Measurements from ENCODE around the gene RPTOR. TPM values are rescaled to one million over a fixed set of nuclear protein-coding genes. Genes with fewer than 3 reads are reported as not detected.

RPTOR gene
- total RNA-seq, 1 donor from 2014 or later = 32.0 TPM

GRCh38 chr17:80647746-80648145 is 103.1 kb downstream of the RPTOR start:
- H3K4me2 ChIP-seq (ENCODE audit: low read length) = peak overlapping the region; percentile 72
- no peaks in the 10 kb centered on the region for H3K9me3 Mint-ChIP-seq (ENCODE audit: unreplicated experiment)
- no peaks in the 10 kb centered on the region for H3K9me3 ChIP-seq (ENCODE audit: insufficient read depth, low read depth, low read length)
- FAIRE-seq = peak; percentile 52
- H4K20me1 ChIP-seq (ENCODE audit: insufficient read depth, low read length) = peaks cover 82% of the 10 kb centered on the region
- H3K27ac ChIP-seq (ENCODE audit: low read depth, low read length) = peak overlapping the region; percentile 13
- peaks cover 35% of the 10 kb centered on the region for H3K79me2 ChIP-seq (ENCODE audit: insufficient read depth, low read length)
- peaks cover 37% of the 10 kb centered on the region for H3K4me1 ChIP-seq (ENCODE audit: insufficient read depth, low read length)
- H3K9ac ChIP-seq (ENCODE audit: low read length) = no peak overlapping the region
- peak; percentile 95 for DNase-seq (ENCODE audit: low read depth)
- H3K36me3 Mint-ChIP-seq (ENCODE audit: low read depth, unreplicated experiment) = peaks cover 14% of the 10 kb centered on the region
- peak overlapping the region; percentile 6 for H3K4me3 ChIP-seq (ENCODE audit: insufficient read depth, low read depth, low read length)
- no peaks in the 10 kb centered on the region for H3K27me3 ChIP-seq (ENCODE audit: insufficient read depth, low read length)
- no peak overlapping the region for H2AFZ ChIP-seq (ENCODE audit: low read depth, low read length)
- peaks cover 34% of the 10 kb centered on the region for H3K4me1 Mint-ChIP-seq (ENCODE audit: low read depth, unreplicated experiment)
- H3K36me3 ChIP-seq (ENCODE audit: insufficient read depth, low read length) = no peaks in the 10 kb centered on the region
- peak overlapping the region; percentile 3 for H3K27ac Mint-ChIP-seq (ENCODE audit: unreplicated experiment)
- no peak for TF ChIP-seq EZH2 (IDR thresholded peaks at IDR 0.05; ENCODE audit: insufficient read depth, low read length)
- TF ChIP-seq CTCF (IDR thresholded peaks at IDR 0.05; ENCODE audit: insufficient read depth, low read depth, low read length) = no peak
- H3K27me3 Mint-ChIP-seq (ENCODE audit: low read depth, unreplicated experiment) = no peaks in the 10 kb centered on the region
- H3K4me3 Mint-ChIP-seq (ENCODE audit: unreplicated experiment) = no peak overlapping the region

- Mint-ChIP-seq H3K36me3 (ENCODE audit: low read depth, unreplicated experiment) (peaks cover 15% of the 10 kb centered on the region), H3K9me3 (ENCODE audit: unreplicated experiment) (no peaks in the 10 kb centered on the region), H3K4me3 (ENCODE audit: unreplicated experiment) (no peak overlapping the region), H3K27ac (ENCODE audit: unreplicated experiment) (peak overlapping the region; percentile 60), H3K4me1 (ENCODE audit: low read depth, unreplicated experiment) (peaks cover 36% of the 10 kb centered on the region), H3K27me3 (ENCODE audit: low read depth, unreplicated experiment) (no peaks in the 10 kb centered on the region)
- Histone ChIP-seq H3K79me2 (ENCODE audit: insufficient read depth, low read length) (peaks cover 41% of the 10 kb centered on the region), H3K4me3 (ENCODE audit: insufficient read depth, low read depth, low read length) (no peak overlapping the region), H3K9ac (ENCODE audit: low read length) (peak overlapping the region; percentile 8), H2AFZ (ENCODE audit: low read depth, low read length) (no peak overlapping the region), H3K27ac (ENCODE audit: low read depth, low read length) (peak overlapping the region; percentile 48), H3K4me2 (ENCODE audit: low read length) (peak overlapping the region; percentile 70), H3K9me3 (ENCODE audit: insufficient read depth, low read depth, low read length) (no peaks in the 10 kb centered on the region), H3K36me3 (ENCODE audit: insufficient read depth, low read length) (no peaks in the 10 kb centered on the region), H3K4me1 (ENCODE audit: insufficient read depth, low read length) (peaks cover 37% of the 10 kb centered on the region), H4K20me1 (ENCODE audit: insufficient read depth, low read length) (peaks cover 85% of the 10 kb centered on the region), H3K27me3 (ENCODE audit: insufficient read depth, low read length) (no peaks in the 10 kb centered on the region)
- TF ChIP-seq CTCF (IDR thresholded peaks at IDR 0.05; ENCODE audit: insufficient read depth, low read depth, low read length) = no peak
- no peak for TF ChIP-seq EZH2 (IDR thresholded peaks at IDR 0.05; ENCODE audit: insufficient read depth, low read length)
- no peak for FAIRE-seq
- no peak for DNase-seq (ENCODE audit: low read depth)
These were observed 104.6 kb downstream of the RPTOR start for GRCh38 chr17:80649200-80649644.

GRCh38 chr17:80649672-80650330 is 105.2 kb downstream of the RPTOR start:
- FAIRE-seq (peak; percentile 20), DNase-seq (ENCODE audit: low read depth) (peak; percentile 83)
- Histone ChIP-seq H3K4me3 (ENCODE audit: insufficient read depth, low read depth, low read length) (no peak overlapping the region), H3K9me3 (ENCODE audit: insufficient read depth, low read depth, low read length) (no peaks in the 10 kb centered on the region), H3K79me2 (ENCODE audit: insufficient read depth, low read length) (peaks cover 45% of the 10 kb centered on the region), H3K36me3 (ENCODE audit: insufficient read depth, low read length) (no peaks in the 10 kb centered on the region), H4K20me1 (ENCODE audit: insufficient read depth, low read length) (peaks cover 82% of the 10 kb centered on the region), H3K27ac (ENCODE audit: low read depth, low read length) (peak overlapping the region; percentile 48), H3K9ac (ENCODE audit: low read length) (peak overlapping the region; percentile 37), H3K4me2 (ENCODE audit: low read length) (peak overlapping the region; percentile 70), H3K27me3 (ENCODE audit: insufficient read depth, low read length) (no peaks in the 10 kb centered on the region), H2AFZ (ENCODE audit: low read depth, low read length) (no peak overlapping the region), H3K4me1 (ENCODE audit: insufficient read depth, low read length) (peaks cover 37% of the 10 kb centered on the region)
- peaks cover 15% of the 10 kb centered on the region for H3K36me3 Mint-ChIP-seq (ENCODE audit: low read depth, unreplicated experiment)
- H3K4me3 Mint-ChIP-seq (ENCODE audit: unreplicated experiment) = no peak overlapping the region
- H3K27ac Mint-ChIP-seq (ENCODE audit: unreplicated experiment) = peak overlapping the region; percentile 60
- no peaks in the 10 kb centered on the region for H3K27me3 Mint-ChIP-seq (ENCODE audit: low read depth, unreplicated experiment)
- H3K4me1 Mint-ChIP-seq (ENCODE audit: low read depth, unreplicated experiment) = peaks cover 36% of the 10 kb centered on the region
- TF ChIP-seq CTCF (IDR thresholded peaks at IDR 0.05; ENCODE audit: insufficient read depth, low read depth, low read length) (peak; percentile 43), EZH2 (IDR thresholded peaks at IDR 0.05; ENCODE audit: insufficient read depth, low read length) (no peak)
- no peaks in the 10 kb centered on the region for H3K9me3 Mint-ChIP-seq (ENCODE audit: unreplicated experiment)
